SU-DHL-6 (cell line): Measurements from ENCODE around the gene TNFSF11.

ENCODE experiments used
- CTCF ChIP-seq: fragments of 200-600 bp; sonication (generic); IDR thresholded peaks from one replicate; pipeline ENCODE4 v1.5.1; 2017; ENCODE audit warnings: antibody characterized with exemption, mild to moderate bottlenecking, low read length, moderate library complexity; ENCODE audit not compliant: insufficient read depth, poor library complexity, severe bottlenecking
- EZH2phosphoT487 ChIP-seq: fragments of 200-600 bp; sonication (generic), shearing (Covaris generic); conservative IDR thresholded peaks from 2 replicates; pipeline ENCODE4 v1.6.1; 2018; ENCODE audit warnings: mild to moderate bottlenecking, antibody characterized with exemption, low read length, moderate library complexity, mixed read lengths

- TF ChIP-seq CTCF (no peak), EZH2phosphoT487 (no peak)
Observed at GRCh38 chr13:42549552-42549936, 24.4 kb upstream of the TNFSF11 start.
